Measurements from ENCODE around the gene NXPH2. TPM values are rescaled to one million over a fixed set of nuclear protein-coding genes. Genes with fewer than 3 reads are reported as not detected.

The NXPH2 gene
- total and polyA plus RNA-seq, 2 donors (not counting 3 experiments of a cell fraction or from before 2014, with no cell fraction given): not detected

DNA sequence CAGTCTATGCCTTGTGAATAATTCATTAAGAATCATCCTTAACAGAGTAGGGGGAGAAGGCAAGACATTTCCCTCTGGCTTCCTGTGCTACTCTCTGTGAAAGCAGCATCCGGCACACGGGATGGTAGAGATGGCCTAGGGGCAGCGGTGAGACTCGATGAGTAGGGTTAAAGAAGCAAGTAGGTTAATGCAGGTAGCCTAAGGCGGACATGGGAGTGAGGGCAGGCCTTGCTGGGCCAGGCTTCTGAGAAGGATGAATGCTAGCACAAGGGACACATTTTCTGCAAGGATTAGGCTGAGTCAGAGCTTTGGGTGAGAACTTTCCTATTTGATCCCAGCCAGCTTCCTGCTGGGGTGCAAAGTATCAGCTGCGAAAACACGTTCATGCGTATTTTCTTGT lies 80.8 kb downstream of the NXPH2 start:
- intact Hi-C loops (cut with micrococcal nuclease): no loop called here
- dilution Hi-C loops (cut with MboI; ENCODE audit: extremely low pct_ligation_motif_present, low sequenced_read_pairs): no loop called here
- CTCF ChIA-PET: no interaction called here
- H3K36me3 ChIP-seq (ENCODE audit: control insufficient read depth in 2 of 2, extremely low read depth in 1 of 2, insufficient read depth in 2 of 2, low read length in 2 of 2): no peaks in the 10 kb centered on the region
- H2AFZ ChIP-seq (ENCODE audit: low read depth, low read length): no peak overlapping the region
- no peak for FAIRE-seq
- no peaks in the 10 kb centered on the region for H3K4me1 ChIP-seq (ENCODE audit: control insufficient read depth, extremely low read depth, insufficient read depth, low read length)
- H3K4me2 ChIP-seq (ENCODE audit: insufficient read depth, low read length): no peak overlapping the region
- DNase-seq (ENCODE audit: low read depth, low spot score): no peak
- no peaks in the 10 kb centered on the region for H4K20me1 ChIP-seq (replicated peaks; ENCODE audit: control insufficient read depth, extremely low read depth, insufficient read depth, low read length)
- no peak overlapping the region for H3K9ac ChIP-seq (replicated peaks; ENCODE audit: extremely low read depth, insufficient read depth, low read length)
- H3K79me2 ChIP-seq (ENCODE audit: control insufficient read depth, insufficient read depth, low read length): no peaks in the 10 kb centered on the region
- no peak overlapping the region for H3K4me3 ChIP-seq (replicated peaks in 1 of 3; ENCODE audit: insufficient read depth in 1 of 3, low read depth in 1 of 3, low read length in 3 of 3)
- H3K27ac ChIP-seq (ENCODE audit: insufficient read depth, low read depth, low read length): no peak overlapping the region
- BruUV-seq (replicated peaks): no TSS peak
- no peaks in the 10 kb centered on the region for H3K9me3 ChIP-seq (replicated peaks; ENCODE audit: control insufficient read depth, insufficient read depth, low read length)
- no peaks in the 10 kb centered on the region for H3K27me3 ChIP-seq (ENCODE audit: control insufficient read depth in 2 of 2, insufficient read depth in 2 of 2, low read length in 2 of 2)
- H3K9me1 ChIP-seq (replicated peaks; ENCODE audit: control insufficient read depth, extremely low read depth, insufficient read depth, low read length): no peaks in the 10 kb centered on the region
- no peak for TF ChIP-seq MAX (IDR thresholded peaks at IDR 0.05; ENCODE audit: insufficient read depth, insufficient read length)
- no peak for TF ChIP-seq POLR2A (IDR thresholded peaks at IDR 0.05; ENCODE audit: low read depth, low read length)
- no peak for TF ChIP-seq POLR2AphosphoS5 (IDR thresholded peaks at IDR 0.05; ENCODE audit: insufficient read depth, low read depth, low read length)
- TF ChIP-seq JUN (IDR thresholded peaks at IDR 0.05; ENCODE audit: borderline replicate concordance, insufficient read depth, insufficient read length, low read depth): no peak
- TF ChIP-seq MYC (IDR thresholded peaks at IDR 0.05; ENCODE audit: low read depth, low read length): no peak
- TF ChIP-seq FOS (IDR thresholded peaks at IDR 0.05; ENCODE audit: borderline replicate concordance, insufficient read depth, low read length): no peak
- TF ChIP-seq EZH2 (IDR thresholded peaks at IDR 0.05; ENCODE audit: borderline replicate concordance, low read depth, low read length, severe bottlenecking): no peak
- TF ChIP-seq, protein P1, sequence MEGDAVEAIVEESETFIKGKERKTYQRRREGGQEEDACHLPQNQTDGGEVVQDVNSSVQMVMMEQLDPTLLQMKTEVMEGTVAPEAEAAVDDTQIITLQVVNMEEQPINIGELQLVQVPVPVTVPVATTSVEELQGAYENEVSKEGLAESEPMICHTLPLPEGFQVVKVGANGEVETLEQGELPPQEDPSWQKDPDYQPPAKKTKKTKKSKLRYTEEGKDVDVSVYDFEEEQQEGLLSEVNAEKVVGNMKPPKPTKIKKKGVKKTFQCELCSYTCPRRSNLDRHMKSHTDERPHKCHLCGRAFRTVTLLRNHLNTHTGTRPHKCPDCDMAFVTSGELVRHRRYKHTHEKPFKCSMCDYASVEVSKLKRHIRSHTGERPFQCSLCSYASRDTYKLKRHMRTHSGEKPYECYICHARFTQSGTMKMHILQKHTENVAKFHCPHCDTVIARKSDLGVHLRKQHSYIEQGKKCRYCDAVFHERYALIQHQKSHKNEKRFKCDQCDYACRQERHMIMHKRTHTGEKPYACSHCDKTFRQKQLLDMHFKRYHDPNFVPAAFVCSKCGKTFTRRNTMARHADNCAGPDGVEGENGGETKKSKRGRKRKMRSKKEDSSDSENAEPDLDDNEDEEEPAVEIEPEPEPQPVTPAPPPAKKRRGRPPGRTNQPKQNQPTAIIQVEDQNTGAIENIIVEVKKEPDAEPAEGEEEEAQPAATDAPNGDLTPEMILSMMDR (IDR thresholded peaks at IDR 0.05; ENCODE audit: extremely low read depth in 1 of 2, insufficient read depth in 1 of 2, low read depth in 1 of 2, low read length in 2 of 2): no peak
- no peak for TF ChIP-seq GATA2 (IDR thresholded peaks at IDR 0.05; ENCODE audit: insufficient read depth, insufficient read length, low read depth, low read length)
- POLR2A ChIA-PET: no interaction called here

All from endothelial cell of umbilical vein (primary cell).